GM19193 (cell line): ENCODE results near the gene TMEM229B.

Source experiments
- POLR2A ChIP-seq: IDR thresholded peaks from 4 replicates; pipeline ENCODE4 v1.6.1; 2011; ENCODE audit not compliant: insufficient read depth, insufficient read length; ENCODE audit errors: extremely low read depth

TMEM229B gene

GRCh38 chr14:67459336-67459735, 29.2 kb downstream of the TMEM229B start:
- TF ChIP-seq POLR2A = no peak

GRCh38 chr14:67457782-67458181, 30.7 kb downstream of the TMEM229B start:
- no peak for TF ChIP-seq POLR2A

- TF ChIP-seq POLR2A = no peak
These were observed 31.8 kb downstream of the TMEM229B start for GRCh38 chr14:67456732-67457131.

- TF ChIP-seq POLR2A = no peak
These were observed 34.8 kb downstream of the TMEM229B start for GRCh38 chr14:67453575-67454300.

GRCh38 chr14:67449096-67449495, 39.4 kb downstream of the TMEM229B start:
- no peak for TF ChIP-seq POLR2A

- no peak for TF ChIP-seq POLR2A
These were observed 41.5 kb downstream of the TMEM229B start for GRCh38 chr14:67447033-67447381.

GRCh38 chr14:67446371-67447032, 42.0 kb downstream of the TMEM229B start:
- no peak for TF ChIP-seq POLR2A

GRCh38 chr14:67444395-67444794, 44.1 kb downstream of the TMEM229B start:
- TF ChIP-seq POLR2A = no peak

- TF ChIP-seq POLR2A = no peak
These were observed 46.2 kb downstream of the TMEM229B start for GRCh38 chr14:67442139-67442906.

GRCh38 chr14:67441672-67442071, 46.8 kb downstream of the TMEM229B start:
- TF ChIP-seq POLR2A = no peak

- TF ChIP-seq POLR2A = no peak
These were observed 47.3 kb downstream of the TMEM229B start for GRCh38 chr14:67441256-67441655.

- no peak for TF ChIP-seq POLR2A
These were observed 48.0 kb downstream of the TMEM229B start for GRCh38 chr14:67440513-67440912.

- no peak for TF ChIP-seq POLR2A
These were observed 49.6 kb downstream of the TMEM229B start for GRCh38 chr14:67438969-67439368.

- TF ChIP-seq POLR2A = no peak
These were observed 52.3 kb downstream of the TMEM229B start for GRCh38 chr14:67436006-67436866.

GRCh38 chr14:67435603-67436002, 52.9 kb downstream of the TMEM229B start:
- no peak for TF ChIP-seq POLR2A
